ENCODE results near the gene SEPTIN5.

Gene SEPTIN5

DNA sequence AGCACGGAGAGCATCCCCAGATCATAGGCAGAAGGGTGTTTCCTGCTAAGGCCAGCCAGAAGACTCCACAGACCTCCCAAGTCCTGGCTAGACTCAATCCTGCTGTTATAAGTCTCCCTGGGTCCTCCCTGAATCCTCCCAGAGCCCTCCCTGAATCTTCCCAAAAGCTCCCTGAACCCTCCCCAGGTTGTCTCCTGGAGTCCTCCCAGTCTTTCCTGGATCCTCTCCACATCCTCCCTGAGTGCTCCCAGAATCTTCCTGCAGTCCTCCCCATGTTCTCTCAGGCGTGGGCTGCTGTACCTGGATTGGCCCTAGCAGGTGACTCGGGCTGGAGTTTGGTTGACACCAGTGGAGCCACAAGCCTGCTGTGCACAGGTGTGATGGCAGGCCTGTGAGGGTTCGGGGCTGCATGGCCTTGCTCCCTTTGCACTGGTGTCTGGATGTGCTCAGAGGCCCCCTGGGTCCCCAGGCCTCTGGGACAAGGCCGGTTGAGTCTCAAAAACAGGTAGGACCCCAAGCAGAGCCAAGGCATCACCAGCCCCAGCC lies 20.6 kb downstream of the SEPTIN5 start:
- no peak for DNase-seq

DNA sequence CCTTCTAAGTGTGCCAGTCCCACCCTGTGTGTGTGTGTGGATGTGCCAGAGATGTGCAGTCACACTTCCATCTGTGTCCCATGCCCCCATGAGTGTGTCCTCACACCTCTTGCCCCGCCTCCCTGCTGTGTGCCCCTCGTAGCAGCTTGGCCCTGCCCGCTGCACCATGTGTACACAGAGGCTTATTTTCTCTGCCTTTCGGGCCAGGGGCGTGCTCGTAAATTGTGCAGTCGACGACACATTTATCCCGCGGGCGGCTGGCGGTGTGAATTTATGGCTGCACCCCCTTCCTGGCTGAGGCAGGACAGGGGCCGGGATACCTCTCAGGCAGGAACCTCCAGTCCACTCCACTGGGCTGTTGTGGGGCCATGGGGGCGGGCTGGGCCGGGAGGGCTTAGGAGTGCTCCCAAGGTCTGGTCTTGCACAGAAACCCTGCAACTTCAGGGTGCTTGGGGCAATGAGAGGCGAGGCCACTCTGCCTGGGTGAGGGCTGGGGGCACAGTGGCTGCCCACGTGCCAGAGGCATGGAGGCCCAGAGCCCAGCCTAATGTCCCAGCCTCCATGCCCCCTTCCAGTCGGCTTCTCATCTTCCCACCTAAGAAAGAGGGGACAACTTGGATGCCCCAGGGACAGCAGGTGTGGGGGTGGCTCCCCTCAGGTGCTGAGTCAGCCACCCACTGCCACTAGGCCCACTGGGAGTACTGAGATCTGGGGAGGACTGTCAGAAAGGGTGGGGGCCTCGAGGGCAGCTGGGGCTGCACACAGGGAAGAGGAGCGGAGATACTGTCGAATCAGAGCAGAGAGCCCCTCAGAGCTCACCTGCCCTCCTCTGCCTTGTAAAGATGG lies 21.6 kb downstream of the SEPTIN5 start:
- no peak for DNase-seq

DNA sequence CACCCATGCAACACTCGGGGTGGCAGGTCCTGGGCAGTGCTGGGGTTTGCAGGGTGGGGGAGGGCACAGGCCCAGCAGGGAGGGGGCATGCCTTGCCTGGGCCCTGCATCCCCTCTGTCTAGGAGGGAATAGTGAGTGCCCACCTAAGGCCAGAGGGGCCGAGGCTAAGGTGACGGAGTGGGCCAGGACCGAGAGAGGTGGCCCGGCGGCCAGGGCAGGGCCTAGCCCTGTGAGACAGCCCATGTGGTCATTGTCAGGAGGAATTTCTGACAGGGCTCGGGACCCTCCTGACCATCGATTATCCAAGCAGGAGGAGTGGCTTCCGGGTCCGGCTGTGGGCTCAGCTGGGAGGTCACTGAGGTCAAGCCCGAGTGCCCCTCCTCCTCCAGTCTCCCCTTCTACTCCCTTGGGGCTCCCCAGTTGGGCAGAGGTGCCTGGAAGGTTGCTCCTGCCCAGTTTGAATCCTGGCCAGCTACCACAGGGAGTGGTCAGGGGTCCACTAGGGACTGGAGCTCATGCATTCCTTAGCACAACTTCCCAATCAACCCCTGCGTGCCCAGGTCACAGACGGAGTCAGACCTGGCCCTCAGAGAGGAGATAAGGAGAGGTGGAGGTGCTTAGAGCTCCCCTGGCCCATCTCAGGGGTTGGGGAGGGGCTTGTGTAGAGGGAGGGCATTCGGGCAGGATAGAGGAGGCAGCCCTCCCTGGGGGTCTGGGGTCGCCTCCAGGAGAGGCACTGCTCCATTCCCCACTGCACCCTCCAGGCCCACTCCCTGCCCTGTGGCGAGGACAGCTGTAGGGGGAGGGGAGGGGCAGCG lies 23.8 kb downstream of the SEPTIN5 start:
- no peak for DNase-seq

DNA sequence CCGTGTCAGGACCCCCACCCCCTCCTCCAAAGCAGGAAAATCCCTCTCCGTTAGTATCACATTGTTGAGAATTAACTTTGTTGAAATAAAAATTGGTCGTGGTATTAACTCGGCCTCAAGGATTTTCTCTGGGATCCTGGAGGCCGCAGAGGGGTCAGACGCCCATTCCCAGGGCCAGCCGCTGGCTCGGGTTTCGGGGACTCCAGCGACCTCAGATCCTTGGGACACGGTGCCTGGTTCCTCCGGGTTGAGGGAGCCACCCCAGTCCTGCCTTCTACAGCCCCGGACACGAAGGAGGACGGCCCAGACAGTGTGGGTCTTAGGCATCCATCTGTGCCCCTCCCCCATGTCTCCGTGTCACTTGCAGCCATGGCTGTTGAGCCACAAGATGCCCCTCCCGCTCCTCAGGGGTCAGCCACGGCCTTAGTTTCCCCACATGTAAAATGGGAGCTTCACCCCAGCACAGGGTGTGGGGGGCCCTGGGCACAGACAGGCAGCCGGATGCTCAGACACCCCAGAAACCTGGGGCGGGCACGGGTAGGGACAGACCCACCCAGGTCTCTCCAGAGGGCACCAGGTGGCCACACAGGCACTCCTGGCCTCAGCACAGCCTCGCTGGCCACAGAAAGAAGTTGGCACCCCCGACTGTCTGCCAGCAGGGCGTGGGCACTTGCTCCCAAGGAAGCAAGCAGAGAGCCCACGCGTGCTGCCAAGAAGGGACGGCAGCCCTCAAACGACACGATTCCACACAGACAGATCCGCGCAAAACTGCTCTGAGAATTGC lies 24.6 kb downstream of the SEPTIN5 start:
- DNase-seq = no peak

DNA sequence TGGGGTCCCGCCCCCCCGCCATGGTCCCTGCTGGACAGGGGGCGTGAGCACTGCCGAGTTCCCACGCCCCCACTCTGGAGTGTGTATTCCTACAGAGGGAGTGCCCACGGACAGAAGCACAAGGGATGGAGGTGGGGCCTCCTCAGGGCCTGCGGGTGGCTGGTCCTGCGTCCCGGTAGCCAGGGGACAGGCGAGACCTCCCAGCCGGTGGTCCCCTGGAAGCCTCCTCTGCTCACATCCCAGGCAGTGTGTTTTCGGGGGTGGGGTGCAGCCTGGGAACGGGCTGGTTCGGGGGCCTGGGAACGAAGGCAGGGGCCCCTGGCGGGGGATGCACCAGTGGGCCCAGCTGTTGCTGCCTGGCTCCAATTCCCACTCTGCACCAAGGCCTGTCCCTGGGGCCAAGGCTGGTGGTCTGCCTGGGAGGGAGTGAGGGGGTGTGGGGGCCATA lies 25.2 kb downstream of the SEPTIN5 start:
- DNase-seq = no peak

DNA sequence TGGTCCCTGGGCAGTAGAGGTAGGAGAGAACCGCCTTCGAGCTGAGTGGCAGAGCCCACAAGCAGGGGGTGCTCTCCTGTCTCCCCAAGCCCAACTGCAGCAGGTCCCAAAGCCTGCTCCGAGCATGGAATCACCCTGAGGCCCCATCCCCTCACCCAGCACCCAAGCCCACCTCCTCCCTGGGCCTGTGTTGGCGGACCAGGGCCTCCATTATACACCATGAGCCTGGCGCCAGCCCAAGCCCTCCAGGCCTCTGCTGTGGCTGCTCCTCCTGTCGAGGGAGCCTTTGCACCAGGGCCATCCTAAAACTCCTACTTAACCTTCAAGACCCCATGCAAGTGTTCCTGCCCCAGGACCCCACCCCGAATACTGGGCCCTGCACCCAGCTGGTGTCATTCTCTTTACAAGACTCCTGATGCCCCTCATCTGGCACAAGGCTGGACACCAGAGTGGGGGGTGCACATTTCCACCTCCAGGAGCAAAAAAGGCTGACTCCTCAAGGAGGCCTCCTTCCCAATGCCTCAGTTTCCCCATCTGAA lies 25.7 kb downstream of the SEPTIN5 start:
- no peak for DNase-seq

DNA sequence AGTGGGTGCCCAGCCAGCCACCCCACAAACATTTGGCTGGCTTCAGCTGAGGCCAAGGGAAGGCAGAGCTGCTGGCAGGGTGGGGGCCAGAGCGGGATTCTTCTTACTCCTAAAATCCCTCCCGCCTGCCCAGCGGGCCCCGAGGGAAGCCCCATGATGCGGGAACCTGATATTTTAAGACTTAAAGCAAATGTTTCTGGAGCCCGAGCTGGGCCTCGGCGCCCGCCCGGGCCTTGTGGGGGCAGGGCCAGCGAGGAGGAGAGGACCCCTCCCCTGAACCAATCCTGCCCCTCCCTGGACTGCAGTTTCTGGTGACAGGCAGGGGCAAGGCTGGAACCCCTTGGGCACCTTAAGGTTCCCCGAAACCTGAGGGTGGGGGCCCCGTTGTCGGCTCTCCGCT lies 26.3 kb downstream of the SEPTIN5 start:
- no peak for DNase-seq

DNA sequence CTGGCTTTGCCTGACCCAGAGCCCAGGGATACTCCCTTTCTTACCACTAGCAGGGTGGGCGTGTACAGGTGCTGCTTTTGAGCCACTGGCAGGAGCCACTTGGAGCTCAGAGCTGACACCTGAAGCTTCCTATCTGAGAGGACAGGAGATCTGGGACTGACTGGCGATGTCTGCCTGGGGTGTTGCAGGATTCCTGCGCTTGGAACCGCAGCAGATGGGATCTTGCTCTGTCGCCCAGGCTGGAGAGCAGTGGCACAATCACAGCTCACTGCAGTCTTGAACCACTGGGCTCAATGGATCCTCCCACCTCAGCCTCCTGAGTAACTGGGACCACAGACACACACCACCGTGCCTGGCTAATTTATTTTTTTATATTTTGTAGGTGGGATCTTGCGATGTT lies 26.8 kb downstream of the SEPTIN5 start:
- no peak for DNase-seq

GRCh38 chr22:19742160-19743066 lies 28.1 kb downstream of the SEPTIN5 start:
- DNase-seq = no peak

DNA sequence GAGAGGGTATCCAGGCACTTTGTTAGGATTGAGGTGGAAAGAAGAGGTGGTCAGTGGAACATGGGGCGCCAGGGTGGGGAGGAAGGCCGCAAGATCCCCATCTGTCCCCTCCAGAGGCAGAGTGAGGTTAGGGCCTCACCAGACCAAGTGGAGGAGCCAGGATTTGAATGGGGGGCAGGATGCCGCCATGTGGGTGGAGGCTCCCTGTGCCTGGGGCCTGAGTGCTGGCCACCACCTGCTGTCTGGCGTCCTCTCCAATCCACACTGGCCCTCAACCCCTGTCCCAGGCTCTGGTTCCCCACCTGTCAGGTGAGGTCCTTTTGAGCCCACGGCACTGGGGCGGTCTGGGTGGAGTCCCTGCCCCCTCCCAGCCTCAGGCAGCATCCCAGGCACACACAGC lies 28.8 kb downstream of the SEPTIN5 start:
- DNase-seq = no peak

DNA sequence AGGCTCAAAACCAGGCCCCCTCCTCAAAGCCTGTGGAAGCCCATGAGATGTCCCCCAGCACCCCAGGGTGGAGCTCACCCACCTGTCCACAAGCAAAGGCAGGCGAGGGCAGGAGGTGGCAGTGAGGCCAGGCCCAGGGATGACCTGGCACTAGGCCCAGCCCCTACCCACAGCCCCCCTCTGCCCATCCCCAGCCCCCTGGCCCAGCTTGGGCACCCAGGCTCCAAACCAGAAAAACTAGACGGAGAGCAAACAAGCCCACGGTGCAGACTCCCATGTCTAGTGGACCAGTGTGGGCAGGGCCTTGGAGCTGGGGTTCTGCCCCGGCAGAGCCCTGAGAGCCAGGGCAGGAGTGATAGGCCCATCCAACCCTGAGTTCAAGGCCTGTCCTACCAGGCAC lies 29.3 kb downstream of the SEPTIN5 start:
- no peak for DNase-seq

GRCh38 chr22:19744350-19745006 lies 30.2 kb downstream of the SEPTIN5 start:
- no peak for DNase-seq

GRCh38 chr22:19745155-19746101 lies 31.1 kb downstream of the SEPTIN5 start:
- DNase-seq = no peak

DNA sequence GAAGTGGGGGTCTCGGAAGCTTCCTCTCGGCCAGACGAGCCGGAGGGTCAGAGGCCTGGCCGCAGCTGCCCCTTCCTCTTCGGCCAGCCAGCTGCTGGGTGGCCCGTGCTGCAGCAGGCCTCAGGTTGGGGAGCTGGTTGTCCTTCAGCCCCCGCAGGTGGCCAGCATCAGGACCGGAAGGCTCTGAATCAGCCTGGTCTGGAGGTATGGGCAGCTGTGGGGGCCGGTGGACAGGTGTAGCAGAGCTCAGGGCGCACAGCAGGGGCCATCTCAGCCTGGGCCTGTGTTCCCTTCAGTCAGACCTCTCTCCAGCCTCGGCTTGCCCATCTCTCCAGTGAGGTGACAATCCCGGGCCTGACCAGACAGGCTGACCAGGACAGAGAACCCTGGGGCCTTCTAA lies 32.4 kb downstream of the SEPTIN5 start:
- DNase-seq = no peak

- no peak for DNase-seq
These were observed 33.2 kb downstream of the SEPTIN5 start for GRCh38 chr22:19747551-19747950.

GRCh38 chr22:19748139-19748538 lies 33.8 kb downstream of the SEPTIN5 start:
- no peak for DNase-seq

DNA sequence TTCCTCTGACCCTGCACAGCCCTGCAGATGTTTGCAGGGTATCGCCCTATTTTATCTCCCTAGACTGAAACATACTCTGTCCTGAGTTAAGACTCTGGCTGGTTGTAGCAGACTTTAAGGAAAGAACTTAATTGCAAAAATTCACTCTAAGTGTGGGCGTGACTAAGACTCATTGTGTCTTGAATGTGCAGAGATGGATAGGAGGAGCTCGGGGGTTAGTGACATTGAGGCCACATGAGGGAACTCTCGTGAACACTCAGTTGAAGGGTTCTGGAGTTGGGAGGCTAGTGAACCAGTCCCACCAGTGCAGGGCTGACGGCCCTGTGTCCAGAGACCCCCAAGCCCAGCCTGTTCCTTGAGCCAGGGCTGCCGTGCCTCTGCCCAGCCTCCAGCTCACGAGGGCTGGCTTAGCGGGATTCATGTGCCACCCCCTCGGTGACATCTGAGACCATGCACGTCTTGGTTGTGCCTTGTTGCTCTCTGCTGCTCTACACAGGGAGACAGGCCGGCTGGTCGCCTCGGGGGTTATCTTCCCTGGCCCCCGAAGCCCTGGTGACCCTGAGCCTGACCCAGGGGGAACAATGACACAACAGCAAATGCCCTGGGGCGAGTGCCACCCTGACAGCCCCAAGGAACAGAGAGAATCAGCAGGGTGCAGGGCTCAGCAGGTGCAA lies 34.8 kb downstream of the SEPTIN5 start:
- no peak for DNase-seq

DNA sequence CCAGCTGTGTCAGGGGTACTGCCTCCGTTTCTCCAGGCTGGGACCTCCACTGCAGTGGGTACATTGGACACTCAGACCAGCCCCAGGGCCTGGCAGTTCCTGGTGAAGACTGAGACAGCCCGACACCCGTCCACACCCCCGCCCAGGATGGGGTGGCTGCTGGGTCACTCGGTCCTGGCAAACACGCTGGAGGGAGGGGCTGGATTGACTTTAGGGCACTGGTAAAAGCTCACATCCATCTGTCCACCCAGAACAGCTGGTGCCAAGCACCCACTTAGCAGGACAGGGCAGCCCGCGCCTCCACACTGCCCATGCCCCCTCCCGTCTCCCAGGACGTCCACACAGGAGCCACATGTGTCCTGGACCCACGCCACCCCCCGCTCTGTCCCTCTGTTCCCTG lies 35.6 kb downstream of the SEPTIN5 start:
- DNase-seq = no peak

Data from right forelimb (tissue), 1 donor.